IMR-90 (cell line): ENCODE measurements around the gene NTRK3. TPM values are rescaled to one million over a fixed set of nuclear protein-coding genes. Genes with fewer than 3 reads are reported as not detected.

Source experiments
- ATAC-seq: fragments of 200-7000 bp; cut with Tn5 transposase; 2 replicates; pipeline ENCODE4 v1.9.1; 2020; ENCODE audit warnings: low read depth, mild to moderate bottlenecking, moderate library complexity
- BruUV-seq: library from RNA; stranded (reverse); fragments of 400-500 nt; replicated peaks from 2 replicates; lab custom pipeline; 2021; lab: Mats Ljungman, UMichigan
- CTCF ChIA-PET: fragments of 300-600 bp; formaldehyde crosslinking; extraction: SDS; loops from one replicate; lab custom pipeline; 2021; ENCODE audit warnings: antibody characterized with exemption; lab: Yijun Ruan, JAX
- POLR2A ChIA-PET: fragments of 300-600 bp; sonication (Branson Sonifier 250); formaldehyde crosslinking; loops from one replicate; lab custom pipeline; 2022; ENCODE audit warnings: antibody characterized with exemption; ENCODE audit not compliant: unreplicated experiment; lab: Charles Lee
- DNase-seq: peaks from one replicate; pipeline ENCODE4 v3.0.0; 2013
- H2AFZ ChIP-seq: replicated peaks from 2 replicates; pipeline ENCODE3; 2013; ENCODE audit warnings: low read length, mild to moderate bottlenecking; ENCODE audit not compliant: poor library complexity
- H2AK5ac ChIP-seq: 2 replicates; pipeline ENCODE4 v1.6.1; 2013; ENCODE audit warnings: low read depth, low read length, inconsistent platforms
- H2AK9ac ChIP-seq: replicated peaks from 2 replicates; pipeline ENCODE3; 2013; ENCODE audit warnings: mild to moderate bottlenecking, low read depth, low read length, moderate library complexity; ENCODE audit not compliant: poor library complexity
- H2BK120ac ChIP-seq: 2 replicates; pipeline ENCODE4 v1.6.1; 2013; ENCODE audit warnings: low read depth, low read length, inconsistent platforms
- H2BK15ac ChIP-seq: 3 replicates; pipeline ENCODE4 v1.6.1; 2013; ENCODE audit warnings: low read depth, low read length, inconsistent platforms
- H2BK20ac ChIP-seq: 2 replicates; pipeline ENCODE4 v1.6.1; 2013; ENCODE audit warnings: low read depth, mild to moderate bottlenecking, inconsistent platforms, low read length, moderate library complexity
- H2BK5ac ChIP-seq: 2 replicates; pipeline ENCODE4 v1.6.1; 2013; ENCODE audit warnings: mild to moderate bottlenecking, low read depth, low read length, inconsistent platforms; ENCODE audit not compliant: poor library complexity, severe bottlenecking
- H3K14ac ChIP-seq: replicated peaks from 2 replicates; pipeline ENCODE4 v1.6.1; 2013; ENCODE audit warnings: low read depth, low read length, inconsistent platforms
- H3K18ac ChIP-seq: 2 replicates; pipeline ENCODE4 v1.6.1; 2013; ENCODE audit warnings: low read depth, low read length, control low read depth
- H3K23ac ChIP-seq: 2 replicates; pipeline ENCODE4 v1.6.1; 2013; ENCODE audit warnings: low read depth, low read length, inconsistent platforms
- H3K27ac ChIP-seq: 2 replicates; pipeline ENCODE4 v1.5.1; 2013; ENCODE audit warnings: mild to moderate bottlenecking, control low read depth, low read length; ENCODE audit not compliant: insufficient read depth
- H3K27me3 ChIP-seq: 2 replicates; pipeline ENCODE4 v1.6.1; 2013; ENCODE audit warnings: low read length; ENCODE audit not compliant: control insufficient read depth, insufficient read depth
- H3K36me3 ChIP-seq: 2 replicates; pipeline ENCODE4 v1.6.1; 2013; ENCODE audit warnings: low read length, mixed read lengths; ENCODE audit not compliant: control insufficient read depth, insufficient read depth
- H3K4ac ChIP-seq: 2 replicates; pipeline ENCODE4 v1.6.1; 2013; ENCODE audit warnings: low read depth, low read length, inconsistent platforms
- H3K4me1 ChIP-seq: 2 replicates; pipeline ENCODE4 v1.6.1; 2013; ENCODE audit warnings: low read length, mixed read lengths; ENCODE audit not compliant: control insufficient read depth, insufficient read depth
- H3K4me2 ChIP-seq: 2 replicates; pipeline ENCODE4 v1.6.1; 2013; ENCODE audit warnings: low read depth, mild to moderate bottlenecking, control low read depth, low read length, moderate library complexity
- H3K4me3 ChIP-seq: 2 replicates; pipeline ENCODE4 v1.5.1; 2013; ENCODE audit warnings: low read depth, mild to moderate bottlenecking, control low read depth, low read length, moderate library complexity; ENCODE audit not compliant: insufficient read depth
- H3K56ac ChIP-seq: 2 replicates; pipeline ENCODE4 v1.6.1; 2013; ENCODE audit warnings: low read length, inconsistent platforms; ENCODE audit not compliant: insufficient read depth; ENCODE audit errors: extremely low read depth
- H3K79me1 ChIP-seq, 2 experiments: 2 replicates each; pipeline ENCODE4 v1.6.1; 2013; ENCODE audit warnings: low read length in 2 of 2, inconsistent platforms in 1 of 2, low read depth in 1 of 2
- H3K9ac ChIP-seq: 2 replicates; pipeline ENCODE4 v1.6.1; 2013; ENCODE audit warnings: low read depth, low read length, control low read depth
- H3K9me1 ChIP-seq: 2 replicates; pipeline ENCODE4 v1.6.1; 2013; ENCODE audit warnings: low read length, inconsistent platforms; ENCODE audit not compliant: insufficient read depth
- H3K9me3 ChIP-seq: 2 replicates; pipeline ENCODE4 v1.6.1; 2013; ENCODE audit warnings: low read length; ENCODE audit not compliant: control insufficient read depth, insufficient read depth
- H4K20me1 ChIP-seq: 2 replicates; pipeline ENCODE4 v1.6.1; 2013; ENCODE audit warnings: low read length, inconsistent platforms; ENCODE audit not compliant: insufficient read depth
- H4K5ac ChIP-seq: 2 replicates; pipeline ENCODE4 v1.6.1; 2013; ENCODE audit warnings: mild to moderate bottlenecking, low read depth, low read length, control low read depth
- H4K8ac ChIP-seq, 2 experiments: 2 replicates each; pipeline ENCODE4 v1.6.1; 2013; ENCODE audit warnings: low read depth in 2 of 2, low read length in 2 of 2, control low read depth in 1 of 2, inconsistent platforms in 1 of 2
- H4K91ac ChIP-seq: 2 replicates; pipeline ENCODE4 v1.6.1; 2013; ENCODE audit warnings: low read depth, low read length, inconsistent platforms; ENCODE audit not compliant: insufficient read depth
- BHLHE40 ChIP-seq: fragments of 150-350 bp; IDR thresholded peaks from 2 replicates; pipeline ENCODE4 v1.6.1; 2016; ENCODE audit warnings: mild to moderate bottlenecking, low read depth, low read length
- CEBPB ChIP-seq: IDR thresholded peaks from 2 replicates; pipeline ENCODE4 v1.6.1; 2012; ENCODE audit warnings: low read depth, low read length, improper control_type of control experiment
- CHD1 ChIP-seq: IDR thresholded peaks from 2 replicates; pipeline ENCODE4 v1.6.1; 2012; ENCODE audit warnings: low read depth, low read length, improper control_type of control experiment
- CTCF ChIP-seq: conservative IDR thresholded peaks from 2 replicates; pipeline ENCODE4 v1.5.1; 2012; ENCODE audit warnings: mild to moderate bottlenecking, low read depth, low read length, improper control_type of control experiment
- ELK1 ChIP-seq: fragments of 150-350 bp; IDR thresholded peaks from 2 replicates; pipeline ENCODE4 v1.6.1; 2016; ENCODE audit warnings: low read depth, mild to moderate bottlenecking, low read length, moderate library complexity, borderline replicate concordance
- FOS ChIP-seq: fragments of 150-350 bp; IDR thresholded peaks from 2 replicates; pipeline ENCODE4 v1.6.1; 2016; ENCODE audit warnings: low read depth, low read length
- MAFK ChIP-seq: IDR thresholded peaks from 2 replicates; pipeline ENCODE4 v1.6.1; 2012; ENCODE audit warnings: low read depth, low read length, improper control_type of control experiment
- MAZ ChIP-seq: IDR thresholded peaks from 2 replicates; pipeline ENCODE4 v1.6.1; 2012; ENCODE audit warnings: low read depth, mild to moderate bottlenecking, low read length, improper control_type of control experiment, moderate library complexity, borderline replicate concordance
- MXI1 ChIP-seq: IDR thresholded peaks from 2 replicates; pipeline ENCODE4 v1.6.1; 2012; ENCODE audit warnings: low read depth, mild to moderate bottlenecking, low read length, moderate library complexity, borderline replicate concordance
- NFE2L2 ChIP-seq: fragments of 150-350 bp; IDR thresholded peaks from 2 replicates; pipeline ENCODE4 v1.6.1; 2016; ENCODE audit warnings: low read depth, mild to moderate bottlenecking, low read length
- POLR2A ChIP-seq: IDR thresholded peaks from 2 replicates; pipeline ENCODE4 v1.6.1; 2012; ENCODE audit warnings: mild to moderate bottlenecking, low read depth, low read length
- RAD21 ChIP-seq: IDR thresholded peaks from 2 replicates; pipeline ENCODE4 v1.6.1; 2012; ENCODE audit warnings: low read length, improper control_type of control experiment
- RCOR1 ChIP-seq: IDR thresholded peaks from 2 replicates; pipeline ENCODE4 v1.6.1; 2012; ENCODE audit warnings: mild to moderate bottlenecking, low read length, improper control_type of control experiment; ENCODE audit not compliant: insufficient replicate concordance
- RFX5 ChIP-seq: IDR thresholded peaks from 2 replicates; pipeline ENCODE4 v1.8.0; 2012; ENCODE audit warnings: low read depth, mild to moderate bottlenecking, low read length, moderate library complexity
- SMC3 ChIP-seq: fragments of 150-350 bp; IDR thresholded peaks from 2 replicates; pipeline ENCODE4 v1.6.1; 2016; ENCODE audit warnings: low read depth, mild to moderate bottlenecking, antibody characterized with exemption, low read length, moderate library complexity
- USF2 ChIP-seq: fragments of 150-350 bp; IDR thresholded peaks from 2 replicates; pipeline ENCODE4 v1.6.1; 2017; ENCODE audit warnings: mild to moderate bottlenecking, antibody characterized with exemption, low read length, low read depth
- WGBS, 2 experiments: methylation state at CpG; one replicate each; pipeline versions ENCODE4 v1.1.5 to v1.1.7; 2013; ENCODE audit warnings: missing lambda C conversion rate in 2 of 2; ENCODE audit not compliant: insufficient read length in 1 of 2; ENCODE audit errors: extremely low coverage in 2 of 2; 5-methylcytosine and 5-hydroxymethylcytosine counted together
- dilution Hi-C: fragments of 300-500 bp; cut with HindIII; formaldehyde crosslinking; loops from one replicate; pipeline ENCODE4 v1.14.3; 2018; ENCODE audit warnings: low sequenced_read_pairs; ENCODE audit not compliant: unreplicated experiment
- in situ Hi-C: fragments of 300-500 bp; cut with MboI; formaldehyde crosslinking; loops from 3 replicates; pipeline ENCODE4 v1.14.3; 2019; ENCODE audit warnings: low sequenced_read_pairs, inconsistent platforms, mixed read lengths
- intact Hi-C: fragments of 100-400 bp; cut with micrococcal nuclease; formaldehyde crosslinking; loops from 2 replicates; pipeline ENCODE4 v1.10.0; 2022
- polyA plus RNA-seq, 3 experiments: library from polyadenylated mRNA; depleted of rRNA; stranded (reverse); fragments of >200 nt; gene quantifications; 2 replicates each; pipeline ENCODE4 v1.2.3, GENCODE V29; 2012; ENCODE audit warnings: low replicate concordance in 1 of 3
- total RNA-seq: library from RNA; depleted of rRNA; stranded (reverse); fragments of >200 nt; gene quantifications from 2 replicates; pipeline ENCODE4 v1.2.3, GENCODE V29; 2012

The NTRK3 gene
- total and polyA plus RNA-seq, 2 of the 4 experiments (the other 2 are of a cell fraction): under 0.01 to 0.15 TPM

DNA sequence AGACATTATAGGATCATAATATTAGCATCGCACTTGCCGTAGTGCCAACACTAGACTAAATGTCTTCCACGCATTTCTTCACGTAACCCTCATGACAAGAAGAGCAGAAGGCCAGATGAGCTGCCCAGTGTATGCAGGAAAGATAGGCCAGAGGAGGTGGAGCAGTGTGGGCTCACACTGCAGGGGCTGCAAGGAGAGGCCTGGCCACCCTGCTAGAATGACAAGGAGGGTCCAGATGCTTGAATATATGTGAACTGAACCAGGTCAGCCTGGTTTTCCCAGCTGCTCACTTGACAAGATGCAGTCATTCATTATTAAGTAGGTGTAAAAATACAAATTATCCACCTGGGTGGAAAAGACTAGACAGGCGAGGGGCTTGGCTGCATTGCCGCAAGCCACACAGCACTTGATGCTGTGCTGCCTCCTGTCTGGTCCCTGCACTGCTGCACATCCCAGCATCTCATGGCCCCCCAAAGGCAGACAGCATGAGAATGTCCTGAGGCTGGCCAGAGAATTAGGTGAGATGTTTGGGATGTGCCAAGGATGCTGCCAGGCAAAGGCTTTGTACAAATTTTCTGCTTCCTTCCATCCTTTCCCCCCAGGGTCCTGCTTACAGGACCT lies 115.2 kb downstream of the NTRK3 start:
- TF ChIP-seq SMC3 (no peak), MAFK (no peak), NFE2L2 (no peak), FOS (no peak), CEBPB (no peak), ELK1 (no peak), RAD21 (no peak), CTCF (no peak), MAZ (no peak), POLR2A (no peak), MXI1 (no peak), BHLHE40 (no peak), RCOR1 (no peak), RFX5 (no peak), USF2 (no peak), CHD1 (no peak)
- H2BK20ac ChIP-seq: no peak overlapping the region
- H4K20me1 ChIP-seq: no peaks in the 10 kb centered on the region
- ChIA-PET CTCF (no interaction called here), POLR2A (no interaction called here)
- intact Hi-C loops: no loop called here
- dilution Hi-C loops: no loop called here
- H3K79me1 ChIP-seq: no peaks in the 10 kb centered on the region
- no peak overlapping the region for H2AFZ ChIP-seq
- no peaks in the 10 kb centered on the region for H3K36me3 ChIP-seq
- no peak overlapping the region for H3K18ac ChIP-seq
- no peak overlapping the region for H3K4ac ChIP-seq
- no peak overlapping the region for H2BK5ac ChIP-seq
- DNase-seq (no peak), ATAC-seq (no peak)
- no peak overlapping the region for H4K91ac ChIP-seq
- no peaks in the 10 kb centered on the region for H3K27me3 ChIP-seq
- H3K27ac ChIP-seq: no peak overlapping the region
- peaks cover 33% of the 10 kb centered on the region for H3K9me3 ChIP-seq
- no peak overlapping the region for H2BK15ac ChIP-seq
- H3K23ac ChIP-seq: no peak overlapping the region
- BruUV-seq: no TSS peak
- H3K4me3 ChIP-seq: no peak overlapping the region
- no peaks in the 10 kb centered on the region for H3K9me1 ChIP-seq
- H2AK5ac ChIP-seq: no peak overlapping the region
- H2BK120ac ChIP-seq: no peak overlapping the region
- no peak overlapping the region for H4K8ac ChIP-seq
- in situ Hi-C loops: no loop called here
- no peak overlapping the region for H4K5ac ChIP-seq
- no peak overlapping the region for H2AK9ac ChIP-seq
- H3K4me1 ChIP-seq: no peaks in the 10 kb centered on the region
- no peak overlapping the region for H3K4me2 ChIP-seq
- H3K14ac ChIP-seq: no peak overlapping the region
- H3K9ac ChIP-seq: no peak overlapping the region
- no peak overlapping the region for H3K56ac ChIP-seq
- WGBS, 2 experiments: no CpG with 5 or more reads among the region's 6 CpGs
